CD4-positive, alpha-beta T cell treated with Interleukin-17A for 1 hour (primary cell): ENCODE measurements around the gene SLIT3.

ENCODE experiments used
- DNase-seq: peaks from one replicate; pipeline ENCODE4 v3.0.0-alpha.2; 2020

The SLIT3 gene

DNA sequence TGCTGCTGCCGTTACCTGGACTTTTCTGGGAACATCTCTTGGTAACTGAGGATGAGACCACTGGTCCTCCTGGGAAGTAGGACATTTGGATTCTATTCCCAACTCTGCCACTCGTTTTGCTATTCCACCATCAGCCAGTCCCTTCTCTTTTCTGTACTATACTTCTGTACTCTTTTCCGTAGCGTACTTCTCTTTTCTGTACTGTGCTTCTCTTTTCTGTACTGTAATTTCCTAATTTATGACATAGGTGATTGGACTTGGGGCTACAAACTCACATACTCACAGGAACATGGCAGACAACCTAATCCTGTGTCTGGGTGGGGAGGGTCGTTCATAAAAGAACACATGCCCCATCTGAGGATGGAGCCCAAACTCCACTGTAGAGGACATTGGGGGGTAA lies 386.4 kb downstream of the SLIT3 start:
- DNase-seq, result no peak

DNA sequence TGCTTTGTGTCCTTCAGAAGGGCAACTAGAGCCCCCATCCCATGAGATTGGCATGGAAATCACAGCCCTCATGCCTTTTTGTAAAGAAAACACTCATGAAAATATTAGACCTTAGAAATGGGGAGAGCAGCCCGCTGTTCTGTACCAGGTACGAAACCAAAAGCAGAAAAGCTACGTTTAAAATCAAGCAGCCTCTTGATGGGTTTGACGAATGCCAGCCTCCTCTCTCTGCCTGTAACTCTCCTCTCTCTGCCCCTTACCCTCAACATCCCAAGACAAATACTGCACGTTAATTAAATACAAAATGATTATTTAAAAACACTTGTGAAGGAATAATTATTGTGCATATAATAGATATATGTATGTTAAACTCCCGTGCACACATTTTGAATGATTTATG lies 390.1 kb downstream of the SLIT3 start:
- no peak for DNase-seq

DNA sequence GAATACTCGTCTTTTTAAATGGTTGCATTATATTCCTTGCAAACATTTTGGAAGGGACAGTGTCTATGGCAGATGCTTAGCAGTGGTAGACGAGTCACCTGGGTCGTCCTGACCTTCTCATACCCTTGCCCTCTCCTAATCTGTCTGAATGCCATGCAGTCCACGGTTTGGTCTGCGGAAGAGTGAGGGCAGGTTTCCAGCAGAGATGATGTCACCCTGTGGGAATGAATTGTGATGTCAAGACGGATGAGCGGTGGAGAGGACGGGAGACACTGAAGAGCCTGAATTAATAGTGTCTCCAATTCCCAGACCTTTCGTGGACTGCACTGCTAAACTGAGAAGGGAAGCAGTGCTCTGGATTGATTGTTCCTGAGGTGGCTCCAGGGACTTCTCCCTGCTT lies 392.7 kb downstream of the SLIT3 start:
- DNase-seq, result no peak

DNA sequence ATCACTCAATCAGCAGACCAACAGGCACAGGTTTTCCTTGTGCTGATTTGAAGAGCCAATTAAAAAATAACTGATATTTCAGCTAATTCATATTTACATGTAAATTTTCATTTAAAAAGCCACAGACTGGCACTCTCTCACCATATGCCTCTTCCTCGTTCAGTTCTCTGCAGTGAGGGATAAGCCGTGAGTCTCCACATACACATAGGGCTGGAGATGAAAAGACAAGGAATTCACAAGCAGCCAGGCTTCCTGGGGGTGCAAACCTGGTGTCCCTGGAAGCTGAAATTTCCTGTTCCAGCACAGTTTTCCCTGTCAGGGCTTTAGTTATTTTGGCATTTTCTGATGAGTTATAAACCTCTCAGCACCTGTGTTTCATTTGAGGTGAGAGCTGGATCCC lies 397.9 kb downstream of the SLIT3 start:
- DNase-seq, result no peak

DNA sequence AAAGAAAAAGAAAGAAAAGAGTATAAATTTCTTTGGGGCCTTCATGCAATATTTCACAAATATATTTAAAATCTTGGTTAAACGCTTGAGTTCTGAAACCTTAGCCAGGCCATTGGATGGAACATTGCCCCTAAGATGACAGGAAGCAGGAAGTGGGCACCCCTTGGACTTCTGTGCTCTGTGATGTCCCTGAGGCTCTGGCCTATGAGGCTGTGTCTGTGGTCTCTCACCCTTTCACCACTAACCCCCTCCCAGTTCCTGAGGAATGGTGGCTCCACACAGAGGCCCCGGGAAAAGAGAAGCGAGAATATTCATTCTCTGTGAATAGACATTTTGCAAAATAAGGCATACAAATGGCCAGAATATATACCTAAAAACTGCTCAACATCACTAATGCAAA lies 401.3 kb downstream of the SLIT3 start:
- no peak for DNase-seq

DNA sequence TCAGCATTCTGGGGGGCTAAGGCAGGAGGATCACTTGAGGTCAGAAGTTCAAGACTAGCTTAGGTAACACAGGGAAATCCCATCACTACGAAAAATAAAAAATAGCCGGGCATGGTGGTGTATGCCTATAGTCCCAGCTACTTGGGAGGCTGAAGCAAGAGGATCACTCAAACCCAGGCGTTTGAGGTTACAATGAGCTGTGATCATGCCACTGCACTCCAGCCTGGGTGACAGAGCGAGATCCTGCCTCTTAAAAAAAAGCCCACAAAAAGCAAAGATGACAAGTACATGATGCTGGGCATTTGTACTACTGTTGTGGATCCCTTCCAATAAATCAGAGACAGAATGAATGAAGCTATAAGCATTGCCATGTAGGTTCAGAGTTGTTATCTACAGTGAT lies 401.7 kb downstream of the SLIT3 start:
- no peak for DNase-seq

DNA sequence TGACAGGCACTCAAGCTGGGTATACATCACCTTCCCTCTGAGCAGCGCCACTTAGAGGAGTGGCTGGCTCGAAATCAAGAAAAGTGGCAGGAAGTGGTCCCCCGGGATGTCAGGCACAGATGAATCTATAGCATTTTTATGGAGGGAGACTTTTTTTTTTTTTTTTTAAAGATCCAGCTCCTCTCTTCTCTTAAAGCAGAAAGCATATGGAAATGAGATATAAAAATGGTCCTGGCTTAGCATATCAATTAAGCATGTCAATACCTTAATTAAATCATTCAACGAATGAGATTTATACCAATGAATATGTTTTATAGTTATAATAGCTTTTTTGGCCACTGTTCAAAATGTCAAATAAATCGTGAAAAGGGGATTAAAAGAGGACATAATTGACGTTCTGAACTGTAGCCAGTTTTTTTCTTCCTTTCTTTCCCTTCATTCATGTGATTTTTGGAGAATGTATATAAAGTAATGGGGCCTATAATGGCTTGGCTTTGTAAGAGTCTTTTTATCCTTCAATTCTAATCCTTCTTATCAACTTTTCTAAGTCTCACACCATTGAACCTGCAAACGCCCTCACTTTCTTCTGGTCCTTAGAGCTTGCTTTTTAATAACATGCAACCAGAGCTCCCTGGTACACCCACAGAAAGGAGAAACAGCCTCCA lies 402.6 kb downstream of the SLIT3 start:
- no peak for DNase-seq

DNA sequence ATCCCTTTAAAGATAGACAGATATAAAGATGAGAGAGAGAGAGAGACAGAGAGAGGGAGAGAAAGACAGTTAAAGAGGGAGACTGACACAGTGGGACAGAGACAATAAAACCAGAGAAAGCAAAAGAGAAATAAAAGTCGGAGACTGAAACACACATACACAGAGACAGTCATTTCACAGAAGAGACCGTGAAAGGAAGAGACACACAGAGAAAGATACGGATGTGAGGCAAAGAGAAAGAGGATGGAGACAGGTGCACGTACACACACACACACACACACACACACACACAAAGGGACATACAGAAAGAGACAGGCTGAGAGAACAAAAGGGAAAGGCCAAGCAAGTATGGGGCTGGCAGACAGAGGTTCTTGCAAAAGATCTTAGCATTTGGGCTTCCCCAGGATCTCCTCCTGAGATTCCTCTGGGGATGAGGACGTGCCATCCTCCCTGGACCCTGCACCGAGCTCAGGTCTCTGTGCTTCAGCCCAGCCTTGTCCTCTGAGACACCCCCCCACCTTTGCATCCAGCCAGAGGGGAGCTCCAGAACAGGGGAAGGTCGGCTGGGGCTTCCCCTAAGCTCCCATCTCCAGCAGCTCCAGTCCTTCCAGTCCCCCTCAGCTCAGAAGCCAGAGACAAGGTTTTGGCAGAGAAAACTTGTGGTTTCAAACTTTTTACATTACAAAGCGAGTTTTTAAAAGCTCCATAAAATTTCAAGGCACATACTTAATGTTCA lies 403.4 kb downstream of the SLIT3 start:
- no peak for DNase-seq

DNA sequence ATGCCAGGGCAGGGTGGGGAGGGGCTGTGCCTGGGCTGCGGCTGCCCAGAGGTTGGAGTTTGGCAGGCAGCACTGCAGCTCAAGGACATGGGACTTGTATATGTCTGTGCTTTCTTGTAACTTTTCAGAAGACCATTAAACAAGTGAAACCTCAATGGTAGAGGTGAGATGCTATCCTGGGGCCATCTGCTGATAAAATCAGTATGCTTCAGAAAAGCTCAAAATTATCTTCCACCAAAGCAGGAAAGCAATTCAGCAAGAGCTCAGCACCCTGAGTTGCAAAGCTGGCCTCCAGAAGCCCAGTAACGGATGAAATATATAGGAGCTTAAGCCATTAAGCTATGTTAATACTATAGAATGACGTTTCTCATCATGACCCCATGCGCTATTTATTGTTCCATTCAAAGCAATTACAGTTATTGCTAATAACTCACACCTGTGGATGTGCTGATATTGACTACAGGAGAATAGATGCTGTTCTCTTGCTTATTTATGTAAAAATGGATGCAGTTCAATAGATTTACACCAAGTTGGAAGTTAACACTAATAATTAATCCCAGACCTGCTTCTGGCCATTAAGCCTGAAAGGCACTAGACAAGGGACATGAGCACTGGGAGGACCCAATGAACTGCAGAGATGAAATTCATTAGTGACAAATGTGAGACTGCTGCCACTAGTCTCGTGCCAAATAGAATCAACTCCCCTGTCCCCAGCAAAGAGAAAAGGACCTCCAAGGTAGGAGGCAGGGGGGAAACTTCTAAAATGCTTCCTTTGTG lies 405.5 kb downstream of the SLIT3 start:
- no peak for DNase-seq

DNA sequence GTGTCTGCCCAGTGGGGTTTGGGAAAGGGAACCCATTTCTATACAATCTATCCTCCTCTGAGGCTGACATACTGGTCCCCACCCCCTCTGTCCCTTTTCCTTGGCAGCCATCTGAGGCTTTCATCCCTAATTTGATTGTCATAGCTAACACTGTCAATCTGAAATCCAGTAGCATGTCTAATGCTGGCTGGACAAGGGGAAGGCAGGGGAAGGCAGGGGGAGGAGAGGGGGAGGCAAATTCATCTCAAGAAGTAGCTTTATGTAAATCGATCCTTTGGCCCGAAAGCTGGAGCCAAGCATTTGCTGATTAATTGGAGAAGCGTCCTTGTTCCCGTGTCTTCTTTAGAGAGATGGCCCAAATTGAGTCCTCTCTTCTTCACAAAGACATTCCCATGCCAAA lies 407.7 kb downstream of the SLIT3 start:
- no peak for DNase-seq

DNA sequence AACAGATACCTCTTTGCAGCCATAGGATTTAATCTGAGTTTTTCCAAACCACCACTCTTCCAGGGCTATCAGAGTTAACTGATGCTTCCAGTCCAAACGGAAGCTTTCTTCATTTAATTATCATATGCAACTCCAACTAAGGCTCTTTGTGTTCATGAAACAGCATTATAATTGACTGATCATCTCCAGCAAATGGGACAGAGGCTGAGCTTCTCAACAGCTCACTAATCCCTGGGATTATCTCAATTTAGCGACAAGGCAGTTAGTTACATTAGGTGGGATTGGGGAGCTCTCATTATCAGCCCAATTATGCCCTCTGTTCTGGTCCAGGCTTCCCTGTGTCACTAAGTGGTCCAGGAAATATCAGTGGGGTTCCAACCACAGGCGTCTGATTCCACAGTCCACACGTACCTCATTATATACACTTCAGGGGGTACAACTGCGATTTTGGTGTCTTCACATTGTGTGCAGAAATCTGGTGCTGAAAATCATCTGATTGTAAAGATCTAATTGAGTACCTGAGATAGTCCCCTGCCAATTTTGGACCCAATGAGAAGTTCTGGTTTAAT lies 408.2 kb downstream of the SLIT3 start:
- DNase-seq, result no peak

DNA sequence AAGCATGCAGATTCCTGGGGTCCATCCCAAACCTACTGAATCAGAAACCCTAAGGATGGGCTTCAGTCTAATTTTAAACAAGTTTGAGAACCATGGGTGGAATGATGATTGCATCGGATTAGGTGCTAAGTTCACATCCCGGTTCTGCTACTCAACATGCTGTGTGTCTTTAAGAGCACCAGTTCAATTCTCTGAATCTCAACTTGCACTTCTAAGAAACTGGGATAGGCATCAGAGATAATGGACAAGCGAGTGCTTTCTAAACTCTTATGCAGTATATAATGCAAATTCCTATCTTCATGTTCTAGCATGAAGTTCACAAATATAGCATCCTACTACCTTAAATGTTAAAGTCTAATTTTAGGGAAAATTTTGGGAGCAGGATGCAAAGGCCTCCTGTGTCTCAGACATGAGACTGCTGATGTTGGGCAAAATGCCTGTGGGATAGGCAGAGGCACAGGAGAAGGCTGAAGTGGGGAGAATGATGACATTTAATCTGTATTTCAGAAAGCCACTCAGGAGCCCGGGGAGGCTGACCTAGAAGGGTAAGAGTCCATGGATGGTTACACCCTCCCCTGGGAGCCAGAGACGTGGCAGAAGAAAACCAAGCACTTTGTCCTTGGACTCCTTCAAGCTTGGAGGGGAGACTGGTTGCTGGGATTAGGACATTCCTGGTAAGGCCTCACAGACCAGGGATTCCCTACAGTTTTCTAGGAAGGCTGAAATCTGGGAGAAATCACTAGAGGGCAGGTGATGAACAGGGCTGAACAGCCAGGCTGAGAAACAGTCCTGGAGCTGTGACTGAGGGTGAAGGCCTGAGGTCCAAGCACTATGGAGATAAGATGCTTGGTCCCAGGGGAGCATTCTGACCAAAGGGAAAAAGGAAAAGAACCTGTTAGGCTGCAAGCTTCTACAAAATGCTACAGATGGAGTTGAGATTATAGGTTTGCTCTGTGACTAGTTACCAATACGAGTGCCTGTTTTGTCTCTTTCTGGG lies 409.8 kb downstream of the SLIT3 start:
- no peak for DNase-seq

DNA sequence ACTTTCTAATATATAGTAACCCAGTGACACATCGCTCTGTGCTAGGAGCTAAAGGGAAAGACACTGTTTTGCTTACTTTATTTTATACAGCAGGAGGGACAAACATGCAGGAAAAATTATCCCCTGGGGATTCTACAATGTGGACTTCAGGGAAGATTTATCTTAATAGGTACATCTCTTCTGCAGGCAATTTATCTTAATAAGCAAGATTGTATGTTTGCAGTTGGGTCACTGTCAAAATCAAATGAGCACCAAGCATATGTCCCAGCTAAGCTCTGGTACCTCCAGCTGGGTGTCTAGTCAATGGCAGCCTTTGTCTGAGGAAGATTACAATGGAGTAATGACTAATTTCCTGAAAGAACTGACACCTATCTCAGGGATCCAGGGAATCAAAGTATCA lies 411.9 kb downstream of the SLIT3 start:
- no peak for DNase-seq

DNA sequence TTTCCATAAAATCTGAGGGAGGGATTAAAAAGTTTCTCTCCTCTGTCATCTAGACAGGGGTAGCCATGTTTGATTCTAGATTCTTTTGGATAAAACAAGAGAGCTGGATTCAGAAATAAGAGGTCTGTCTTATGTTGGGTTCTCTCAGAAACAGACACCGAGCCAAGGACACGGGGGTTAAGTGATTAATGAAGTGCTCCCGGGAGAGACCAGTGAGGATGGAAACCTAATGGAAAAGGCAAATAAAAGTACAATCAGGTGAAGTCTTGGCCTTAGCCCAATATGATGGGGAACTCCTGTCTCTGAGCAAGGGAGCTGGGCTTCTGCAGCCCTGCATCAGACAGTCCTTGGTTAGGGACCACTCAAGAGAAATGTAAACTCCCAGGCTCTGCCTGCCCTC lies 413.0 kb downstream of the SLIT3 start:
- no peak for DNase-seq

DNA sequence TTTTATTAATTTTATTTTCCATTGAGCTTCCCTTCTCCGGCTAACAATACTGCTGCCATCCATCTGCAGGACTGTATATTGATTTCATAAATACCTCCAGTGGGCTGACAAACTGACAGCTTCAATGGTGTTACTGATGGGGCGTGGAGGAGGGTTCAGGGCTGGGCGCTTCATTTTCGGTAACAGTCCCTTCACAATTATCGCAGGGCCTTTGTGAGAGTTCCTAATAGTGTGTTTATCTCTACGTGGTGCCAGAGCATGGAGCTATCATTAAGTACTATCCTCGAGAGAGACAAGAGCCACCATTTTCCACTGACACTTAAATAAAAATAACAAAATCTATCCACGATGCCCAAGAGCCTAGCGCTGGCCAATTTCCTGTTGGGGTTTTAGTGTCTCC lies 414.8 kb downstream of the SLIT3 start:
- DNase-seq, result no peak

DNA sequence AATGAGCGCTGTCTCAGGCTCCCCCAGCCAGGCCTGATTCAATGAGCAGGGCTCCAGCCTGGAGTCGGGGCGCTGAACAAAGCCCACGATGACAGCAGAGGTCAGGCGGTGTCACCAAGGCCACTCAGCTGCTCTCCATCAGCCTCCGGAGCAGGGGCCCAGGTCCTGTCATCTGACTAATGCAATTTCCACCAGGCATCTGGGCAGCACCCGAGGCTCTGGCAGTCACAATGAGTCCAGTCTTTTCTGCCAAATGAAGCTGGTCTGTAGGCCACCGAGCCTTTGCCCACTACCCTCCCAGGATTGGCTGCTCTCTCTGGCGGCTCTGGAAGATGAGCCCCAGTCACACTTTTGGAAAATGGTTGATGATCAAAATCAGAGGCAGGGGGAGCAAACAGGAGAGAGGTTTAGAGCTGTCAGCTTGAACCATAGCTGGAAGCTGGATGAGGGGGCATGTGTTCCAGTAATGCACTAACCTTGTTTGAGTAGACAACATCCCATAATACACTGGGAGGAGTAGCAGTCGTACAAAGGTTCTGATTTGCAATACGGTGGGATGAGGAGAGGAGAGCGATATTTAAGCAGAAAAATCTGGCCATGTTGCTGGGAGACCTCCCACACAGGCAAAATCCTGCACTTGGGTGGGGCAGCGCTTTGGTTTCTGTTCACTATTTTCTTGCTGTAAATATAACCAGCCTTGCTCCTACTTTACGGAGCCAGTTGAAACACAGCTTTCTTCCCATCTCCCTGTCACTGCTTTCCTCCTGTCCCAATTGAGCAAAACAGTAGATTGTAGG lies 415.4 kb downstream of the SLIT3 start:
- DNase-seq, result no peak

DNA sequence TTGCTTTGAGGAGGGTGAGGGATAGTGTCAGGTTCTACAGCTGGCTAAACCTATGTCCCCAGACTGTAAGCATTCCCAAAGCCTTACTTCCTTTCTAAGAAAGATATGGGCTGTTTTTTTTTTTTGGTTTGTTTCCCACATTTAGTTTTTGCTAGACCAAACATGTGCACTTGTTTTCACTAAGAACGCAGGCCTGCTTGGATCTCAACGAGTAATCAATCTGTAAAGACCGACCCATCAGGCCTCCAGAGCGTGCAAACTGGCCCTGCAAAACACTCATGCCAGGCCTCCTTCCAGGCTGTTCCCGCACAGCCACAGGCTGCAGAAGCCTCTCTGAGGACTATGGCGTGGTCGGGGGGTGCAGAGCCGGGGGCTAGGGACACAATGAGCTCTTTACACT lies 416.9 kb downstream of the SLIT3 start:
- DNase-seq, result no peak

DNA sequence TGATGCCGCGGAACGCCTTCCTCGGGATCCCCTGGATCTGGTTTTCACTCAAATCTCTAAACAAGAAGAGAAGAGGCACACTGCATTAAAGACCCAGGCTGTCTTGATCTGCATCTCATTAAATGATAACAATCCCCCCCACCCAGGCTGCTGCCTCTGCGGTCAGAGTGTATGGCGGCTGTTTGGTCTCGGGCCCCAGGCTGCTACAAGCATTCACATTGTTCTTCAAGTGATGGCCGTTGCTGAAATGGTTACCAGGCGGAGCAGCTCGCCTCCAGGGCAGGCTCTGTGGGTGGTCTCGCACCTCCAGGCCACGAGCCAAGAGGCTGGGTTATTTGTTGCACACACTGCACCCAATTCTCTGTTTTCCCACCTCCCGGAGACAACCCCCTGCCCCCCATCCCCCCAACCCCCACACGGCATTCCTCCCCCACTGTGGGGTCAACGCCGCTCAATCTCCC lies 417.6 kb downstream of the SLIT3 start:
- DNase-seq, result no peak

DNA sequence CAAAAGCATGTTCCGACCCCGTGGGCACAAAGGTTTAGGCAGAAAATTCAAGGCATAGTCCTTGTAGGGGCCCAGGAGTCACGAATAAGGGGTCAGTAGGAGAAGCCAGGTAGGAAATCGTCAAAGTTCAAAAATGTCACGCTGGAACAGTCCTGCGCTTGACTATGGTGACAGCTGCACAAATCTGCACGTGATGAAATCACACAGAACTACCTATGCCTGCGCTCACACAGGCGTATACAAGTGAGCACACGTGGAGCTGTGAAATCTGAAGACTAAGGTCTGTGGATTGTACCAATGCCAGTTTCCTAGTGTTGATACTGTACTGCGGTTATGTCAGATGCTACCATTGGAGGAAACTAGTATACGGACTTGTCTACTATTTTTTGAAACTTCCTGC lies 418.7 kb downstream of the SLIT3 start:
- DNase-seq, result no peak

DNA sequence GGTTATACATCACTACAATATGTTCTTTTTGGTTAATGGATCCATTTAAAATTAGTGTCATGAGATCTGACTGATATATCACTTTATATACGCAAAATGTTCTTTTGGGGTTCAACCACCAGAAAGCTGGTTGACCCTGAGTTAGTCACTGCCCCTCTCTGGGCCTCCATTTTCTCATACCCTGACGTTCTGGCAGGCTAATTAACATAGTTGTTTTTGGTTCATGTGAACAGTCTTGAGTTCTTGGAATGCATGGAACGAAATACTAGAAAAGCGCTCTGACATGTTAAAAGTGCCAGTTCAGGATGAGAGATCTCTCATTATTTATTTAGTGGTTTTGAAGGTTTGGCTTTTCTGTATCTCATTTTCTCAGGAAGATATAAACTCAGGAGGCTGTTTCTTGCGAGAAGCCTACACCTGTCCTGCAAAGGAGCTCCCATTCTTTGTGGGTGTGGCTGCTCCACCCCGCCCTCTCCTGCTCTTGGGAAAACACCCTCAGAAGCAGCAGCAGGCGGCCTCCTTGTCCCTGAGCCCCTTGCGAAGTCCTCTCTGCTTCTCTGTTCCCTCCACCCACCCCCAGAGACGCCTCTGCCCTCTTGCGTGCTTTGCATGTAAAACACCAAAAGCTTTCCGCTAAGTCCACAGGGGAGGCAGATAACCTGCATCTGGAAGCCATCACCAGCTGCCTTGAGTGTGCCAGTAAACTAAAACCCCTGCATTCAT lies 419.4 kb downstream of the SLIT3 start:
- DNase-seq, result no peak

DNA sequence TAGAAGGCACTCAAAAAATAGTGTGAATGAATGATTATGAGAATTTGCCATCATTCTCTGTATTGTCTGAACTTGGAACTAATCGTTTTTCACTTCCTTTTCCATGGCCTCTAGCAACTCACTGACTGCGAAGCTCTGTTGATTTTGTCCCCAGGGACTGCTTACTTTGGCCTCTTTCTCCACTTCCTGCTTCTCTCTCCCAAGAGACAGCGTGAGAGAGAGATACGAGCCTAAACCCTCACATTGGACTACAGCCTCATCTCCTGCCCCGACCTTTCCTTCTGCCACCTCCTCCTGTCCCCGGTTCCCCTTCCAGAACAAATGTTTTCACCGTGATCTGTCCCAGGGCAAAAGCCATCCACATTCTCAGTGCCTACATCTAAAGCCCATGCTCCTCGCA lies 421.0 kb downstream of the SLIT3 start:
- no peak for DNase-seq
